ENCODE measurements around the gene METTL8.

DNA sequence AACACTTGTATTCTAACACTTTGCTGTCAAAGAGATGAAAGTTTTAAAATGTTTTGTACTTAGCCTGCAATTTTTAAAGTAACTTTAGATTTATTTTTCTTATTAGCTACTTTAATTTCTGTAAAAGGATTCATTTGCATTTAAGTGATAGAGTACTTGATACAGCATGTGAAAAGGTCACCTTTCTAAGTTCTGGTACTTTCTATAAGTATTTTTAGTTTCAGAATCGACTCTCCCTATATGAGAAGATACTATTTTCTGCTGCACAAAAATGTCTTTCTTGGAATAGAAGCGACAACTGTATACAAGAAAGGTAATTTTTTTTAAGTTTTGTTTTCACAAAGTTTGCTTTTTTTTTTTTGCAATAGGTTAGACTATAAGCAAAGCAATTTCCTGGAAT, 72.9 kb downstream of the METTL8 start:
- no peak for TF ChIP-seq CTCF (IDR thresholded peaks at IDR 0.05)
- TF ChIP-seq POLR2A (IDR thresholded peaks at IDR 0.05), result no peak
- no peak for TF ChIP-seq EP300 (IDR thresholded peaks at IDR 0.05)
